GM12874 (cell line): ENCODE data around the gene FAIM.

Experiments used
- TF ChIP-seq, protein P1 (sequence below): IDR thresholded peaks from 2 replicates; pipeline ENCODE4 v1.5.1; 2011; ENCODE audit warnings: low read depth, mild to moderate bottlenecking, control low read depth, low read length, moderate library complexity; ENCODE audit not compliant: insufficient read depth

The FAIM gene

DNA sequence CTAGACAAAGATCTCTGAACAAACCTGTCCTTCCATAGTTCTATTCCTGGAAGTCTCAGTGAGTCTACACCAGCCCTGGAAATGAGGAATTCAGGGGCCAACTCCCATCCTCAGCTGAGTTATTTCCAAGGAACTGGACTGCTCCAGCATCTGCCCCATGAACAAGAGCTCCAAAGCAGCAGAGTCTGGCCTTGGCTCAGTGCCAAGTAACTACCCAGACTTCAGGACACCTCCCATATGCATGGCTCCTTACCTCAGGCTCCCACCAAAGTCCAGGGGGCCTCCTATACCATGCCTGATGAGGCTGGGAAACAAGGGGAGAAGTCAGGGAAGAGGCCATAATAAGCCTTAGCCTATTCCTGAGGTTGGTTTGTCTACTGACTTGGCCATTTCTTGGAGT, 45.0 kb downstream of the FAIM start:
- TF ChIP-seq, protein P1, sequence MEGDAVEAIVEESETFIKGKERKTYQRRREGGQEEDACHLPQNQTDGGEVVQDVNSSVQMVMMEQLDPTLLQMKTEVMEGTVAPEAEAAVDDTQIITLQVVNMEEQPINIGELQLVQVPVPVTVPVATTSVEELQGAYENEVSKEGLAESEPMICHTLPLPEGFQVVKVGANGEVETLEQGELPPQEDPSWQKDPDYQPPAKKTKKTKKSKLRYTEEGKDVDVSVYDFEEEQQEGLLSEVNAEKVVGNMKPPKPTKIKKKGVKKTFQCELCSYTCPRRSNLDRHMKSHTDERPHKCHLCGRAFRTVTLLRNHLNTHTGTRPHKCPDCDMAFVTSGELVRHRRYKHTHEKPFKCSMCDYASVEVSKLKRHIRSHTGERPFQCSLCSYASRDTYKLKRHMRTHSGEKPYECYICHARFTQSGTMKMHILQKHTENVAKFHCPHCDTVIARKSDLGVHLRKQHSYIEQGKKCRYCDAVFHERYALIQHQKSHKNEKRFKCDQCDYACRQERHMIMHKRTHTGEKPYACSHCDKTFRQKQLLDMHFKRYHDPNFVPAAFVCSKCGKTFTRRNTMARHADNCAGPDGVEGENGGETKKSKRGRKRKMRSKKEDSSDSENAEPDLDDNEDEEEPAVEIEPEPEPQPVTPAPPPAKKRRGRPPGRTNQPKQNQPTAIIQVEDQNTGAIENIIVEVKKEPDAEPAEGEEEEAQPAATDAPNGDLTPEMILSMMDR: no peak

DNA sequence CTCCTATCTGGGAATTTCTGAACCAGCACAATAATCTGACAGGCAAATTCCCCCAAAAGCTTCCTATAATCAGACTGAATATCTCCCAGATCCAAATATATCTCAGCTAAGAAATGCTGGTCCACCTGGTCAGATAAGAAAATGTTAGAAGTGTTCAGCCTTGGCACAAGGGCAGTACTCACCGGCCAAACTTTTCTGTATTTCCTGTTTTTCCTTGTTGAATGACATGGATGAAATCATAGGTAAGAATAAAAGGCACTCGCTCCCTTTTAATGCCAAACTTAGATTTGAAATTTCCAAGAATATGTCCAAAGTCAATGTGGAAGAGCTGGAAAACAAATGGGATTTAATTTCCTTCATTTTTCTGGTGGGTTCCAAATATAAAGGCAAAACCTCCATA, 48.9 kb downstream of the FAIM start:
- TF ChIP-seq, protein P1: no peak

DNA sequence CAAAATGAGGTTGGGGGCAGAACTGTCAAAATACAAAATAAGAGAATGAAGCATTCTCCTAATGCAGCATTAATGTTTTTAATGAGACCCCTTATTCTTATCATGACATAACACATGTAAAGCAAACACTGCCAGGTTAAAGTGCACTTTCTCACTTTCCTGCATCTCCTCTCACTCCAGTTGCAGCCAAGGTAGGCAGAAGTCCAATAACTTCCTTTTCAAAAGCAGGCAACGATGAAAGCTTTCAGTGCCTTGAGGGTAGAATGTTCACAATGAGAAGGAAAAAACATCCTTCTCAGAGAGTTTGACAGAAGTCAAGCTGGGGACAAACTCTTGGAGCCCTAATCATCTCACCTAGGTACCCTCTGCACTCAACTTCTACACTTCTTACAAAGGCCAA, 59.5 kb downstream of the FAIM start:
- TF ChIP-seq, protein P1: no peak

DNA sequence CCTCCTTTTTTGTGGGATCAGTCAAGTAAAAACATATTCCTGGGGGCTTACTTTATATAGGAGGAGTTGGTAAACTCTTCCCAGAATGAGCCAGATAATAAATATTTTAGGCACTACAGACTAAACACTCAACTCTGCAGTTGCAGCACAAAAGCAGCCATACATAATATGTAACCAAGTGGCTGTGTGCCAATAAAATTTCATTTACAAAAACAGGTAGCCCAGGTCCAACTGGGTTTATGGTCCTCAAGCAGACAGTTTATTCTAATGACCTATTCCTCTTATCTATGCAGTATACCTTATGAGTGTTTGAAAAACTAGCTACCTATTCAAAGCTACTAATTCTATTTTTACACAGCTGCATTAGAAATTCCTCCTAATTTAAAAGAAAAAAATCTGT, 61.8 kb downstream of the FAIM start:
- TF ChIP-seq, protein P1: no peak

DNA sequence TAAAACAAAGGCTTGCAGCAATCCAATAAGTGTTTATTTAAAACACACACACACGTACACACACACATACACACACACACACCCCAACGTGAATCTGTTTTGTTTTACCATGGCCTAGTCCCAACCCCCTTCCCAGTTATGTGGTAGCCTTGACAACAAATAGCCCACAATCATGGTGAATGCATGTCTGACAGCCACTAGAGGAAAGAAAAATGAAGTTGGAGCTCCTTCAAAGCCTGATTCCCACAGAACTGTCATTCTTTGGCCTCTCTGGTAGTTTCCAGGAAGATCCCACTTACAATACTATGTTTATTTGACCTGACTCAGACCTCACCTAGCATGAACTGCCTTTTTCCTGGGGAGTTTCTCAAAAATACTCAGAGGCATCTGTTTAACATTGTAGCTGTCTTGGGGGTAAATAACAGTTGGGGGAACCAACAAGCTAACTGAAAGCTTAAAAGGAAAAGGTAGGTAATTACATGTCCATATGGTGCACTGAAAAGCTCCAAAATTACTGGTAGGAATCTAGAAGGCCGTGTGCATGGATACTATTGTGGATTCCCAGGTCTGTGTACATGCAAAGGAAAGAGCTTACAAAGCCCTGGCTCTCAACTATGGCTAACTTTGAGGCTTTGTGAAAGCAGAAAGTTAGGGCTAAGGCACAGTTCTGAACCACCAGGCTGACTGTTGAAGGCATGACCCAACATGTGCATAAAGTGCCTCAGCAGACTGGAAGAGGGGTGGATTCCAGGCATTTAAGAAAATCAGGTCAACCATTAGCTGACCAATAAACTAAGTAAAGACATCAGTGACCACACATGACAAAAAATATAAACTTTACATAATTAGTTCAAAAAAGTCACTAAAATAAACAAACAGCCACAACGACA, 65.3 kb downstream of the FAIM start:
- TF ChIP-seq, protein P1: no peak

DNA sequence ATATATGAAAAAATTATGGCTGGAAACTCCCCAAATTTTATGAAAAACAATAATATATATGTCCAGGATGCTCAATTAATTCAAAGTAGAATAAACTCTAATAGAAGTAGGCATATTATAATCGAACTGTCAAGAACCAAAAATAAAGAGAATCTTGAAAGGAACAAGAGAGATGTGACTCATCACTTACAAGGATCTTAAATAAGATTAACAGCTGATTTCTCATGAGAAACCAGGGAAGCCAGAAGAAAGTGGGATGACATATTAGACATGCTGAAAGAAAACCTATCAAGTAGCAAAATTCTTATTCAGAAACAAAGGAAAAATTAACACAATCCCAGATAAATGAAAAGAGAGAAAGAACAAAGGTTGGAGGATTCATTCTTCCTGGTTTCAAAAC, 66.8 kb downstream of the FAIM start:
- TF ChIP-seq, protein P1: no peak

DNA sequence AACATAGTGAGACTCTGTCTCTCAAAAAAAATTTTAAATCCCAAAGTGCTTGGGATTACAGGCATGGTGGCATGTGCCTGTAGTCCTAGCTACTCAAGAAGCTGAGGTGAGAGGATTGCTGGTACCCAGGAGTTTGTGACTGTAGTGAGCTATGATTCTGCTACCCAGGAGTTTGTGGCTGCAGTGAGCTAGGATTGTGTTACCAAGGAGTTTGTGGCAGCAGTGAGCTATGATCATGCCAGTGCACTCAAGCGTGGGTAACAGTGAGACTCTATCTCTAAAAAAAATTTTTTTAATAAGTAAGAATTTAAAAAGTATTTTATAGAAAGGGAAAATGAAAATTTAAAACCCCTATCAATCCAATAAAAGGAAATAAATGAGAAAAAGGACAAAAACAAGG, 69.5 kb downstream of the FAIM start:
- TF ChIP-seq, protein P1: no peak
